Dendritic cell treated with granulocyte-macrophage colony-stimulating factor and Interleukin-4, amounts not matched to agents 40 ng/mL and 50 ng/mL, for 4 days (primary cell): ENCODE data around the gene GPAM.

Experiments
- H3K27ac Mint-ChIP-seq: one replicate; pipeline ENCODE4 v1.8.0; 2022; ENCODE audit warnings: mild to moderate bottlenecking, mixed read lengths
- H3K27me3 Mint-ChIP-seq: one replicate; pipeline ENCODE4 v1.8.0; 2022; ENCODE audit warnings: mild to moderate bottlenecking, mixed read lengths
- H3K36me3 Mint-ChIP-seq: one replicate; pipeline ENCODE4 v1.8.0; 2022; ENCODE audit warnings: low read depth, mixed read lengths
- H3K4me1 Mint-ChIP-seq: one replicate; pipeline ENCODE4 v1.8.0; 2022; ENCODE audit warnings: low read depth, mixed read lengths
- H3K4me3 Mint-ChIP-seq: one replicate; pipeline ENCODE4 v1.8.0; 2022; ENCODE audit warnings: mild to moderate bottlenecking, moderate library complexity, mixed read lengths
- H3K9me3 Mint-ChIP-seq: one replicate; pipeline ENCODE4 v1.8.0; 2022; ENCODE audit warnings: mixed read lengths
- intact Hi-C: fragments of 100-400 bp; cut with micrococcal nuclease; formaldehyde crosslinking; loops from one replicate; pipeline ENCODE4 v1.15.0; 2022

Gene GPAM

DNA sequence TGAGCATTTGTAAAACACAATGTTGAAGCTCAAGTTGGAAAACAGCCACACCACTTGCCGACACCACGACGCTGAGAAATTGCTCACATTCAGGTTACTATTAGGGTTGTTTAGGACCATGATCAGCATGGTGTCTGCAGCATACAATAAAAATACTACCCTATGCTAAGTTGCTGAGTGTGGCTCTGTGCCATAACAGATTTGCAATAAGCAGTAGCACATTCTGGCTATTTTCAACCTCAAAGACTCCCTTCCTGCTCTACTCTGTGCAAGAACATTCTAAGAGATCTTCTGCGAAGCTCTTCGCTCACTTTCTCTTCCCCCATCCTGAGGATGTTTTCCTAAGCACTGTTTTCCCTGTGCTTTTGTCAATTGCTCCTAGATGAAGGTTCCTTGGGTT lies 38.3 kb downstream of the GPAM start:
- Mint-ChIP-seq H3K27me3 (no peaks in the 10 kb centered on the region), H3K4me1 (no peaks in the 10 kb centered on the region), H3K4me3 (no peak overlapping the region), H3K27ac (no peak overlapping the region), H3K9me3 (no peaks in the 10 kb centered on the region), H3K36me3 (peaks cover 7% of the 10 kb centered on the region)
- intact Hi-C loops = no loop called here

- Mint-ChIP-seq H3K27ac (no peak overlapping the region), H3K4me3 (no peak overlapping the region), H3K4me1 (no peaks in the 10 kb centered on the region), H3K36me3 (peaks cover under 1% of the 10 kb centered on the region), H3K27me3 (peaks cover 1% of the 10 kb centered on the region), H3K9me3 (no peaks in the 10 kb centered on the region)
- intact Hi-C loops = no loop called here
Measured at GRCh38 chr10:112143420-112143819, 40.1 kb downstream of the GPAM start.

- no peaks in the 10 kb centered on the region for H3K9me3 Mint-ChIP-seq
- no peaks in the 10 kb centered on the region for H3K36me3 Mint-ChIP-seq
- H3K27me3 Mint-ChIP-seq = peaks cover 3% of the 10 kb centered on the region
- intact Hi-C loops = no loop called here
- no peak overlapping the region for H3K4me3 Mint-ChIP-seq
- H3K4me1 Mint-ChIP-seq = no peaks in the 10 kb centered on the region
- no peak overlapping the region for H3K27ac Mint-ChIP-seq
Measured at GRCh38 chr10:112141292-112141691, 42.3 kb downstream of the GPAM start.

DNA sequence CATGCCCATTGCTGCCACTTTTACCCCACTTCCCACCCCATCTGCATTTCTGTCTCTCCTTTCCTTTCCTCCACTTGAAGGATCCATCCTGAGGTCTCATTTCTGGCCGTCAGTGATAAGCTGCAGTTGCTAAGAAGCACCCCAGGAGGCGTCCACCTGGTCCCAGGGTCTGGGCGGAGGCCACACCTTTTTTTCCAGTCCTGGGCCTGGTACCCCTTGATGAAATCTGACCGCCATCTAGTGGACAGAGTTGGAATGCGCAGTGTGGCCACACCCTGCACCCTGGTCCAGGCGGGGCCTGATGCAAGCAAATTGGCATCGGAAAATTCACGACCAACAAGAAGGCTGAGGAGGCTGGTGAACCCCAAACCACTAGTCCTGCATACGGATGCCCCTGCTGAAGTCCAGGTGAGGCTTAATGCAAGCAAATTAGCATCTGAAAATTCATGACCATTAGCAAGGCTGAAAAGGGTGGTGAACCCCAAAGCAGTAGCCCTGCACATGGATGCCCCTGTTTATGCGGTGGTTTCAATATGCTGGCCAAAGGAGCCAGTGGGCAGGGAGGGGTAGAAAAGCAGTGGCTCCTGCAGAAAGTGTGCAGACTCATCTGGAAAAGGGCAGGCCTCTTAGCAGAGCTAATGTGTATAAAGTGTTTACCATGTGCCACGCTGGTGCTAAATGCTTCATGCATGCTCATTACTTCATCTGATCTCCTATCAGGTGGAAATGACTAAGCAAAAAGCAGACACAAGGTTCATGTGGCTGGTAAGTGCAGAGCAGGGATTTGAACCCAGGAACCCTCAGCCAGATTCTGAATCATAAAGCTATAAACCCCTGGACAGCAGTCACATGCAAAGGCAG lies 43.2 kb downstream of the GPAM start:
- intact Hi-C loops = no loop called here

DNA sequence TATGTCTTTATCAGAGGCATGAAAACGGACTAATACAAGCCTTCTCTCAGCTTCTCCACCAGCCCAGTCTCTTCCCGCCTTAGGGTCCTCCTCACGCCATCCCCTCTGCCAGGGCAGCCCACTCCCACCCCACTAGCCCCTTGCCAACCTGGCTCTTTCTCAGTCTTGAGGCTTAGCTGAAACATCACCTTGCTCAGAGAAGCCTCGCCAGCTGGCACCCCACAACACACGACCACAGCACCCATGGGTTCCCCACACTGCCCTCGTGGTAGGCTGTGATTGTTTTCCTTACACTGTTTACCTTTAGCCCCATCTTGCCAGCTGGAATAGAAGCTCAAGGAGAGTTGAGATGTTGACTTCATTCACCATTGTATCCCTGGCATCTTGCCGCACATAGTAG lies 44.4 kb downstream of the GPAM start:
- Mint-ChIP-seq H3K4me1 (no peaks in the 10 kb centered on the region), H3K27me3 (peaks cover 3% of the 10 kb centered on the region), H3K27ac (no peak overlapping the region), H3K4me3 (no peak overlapping the region), H3K9me3 (no peaks in the 10 kb centered on the region), H3K36me3 (no peaks in the 10 kb centered on the region)
- intact Hi-C loops = no loop called here

More for the DNA sequence above, 43.2 kb downstream of the GPAM start:
- Mint-ChIP-seq H3K27me3 (peaks cover 3% of the 10 kb centered on the region), H3K4me3 (no peak overlapping the region), H3K9me3 (no peaks in the 10 kb centered on the region), H3K36me3 (no peaks in the 10 kb centered on the region), H3K27ac (no peak overlapping the region), H3K4me1 (no peaks in the 10 kb centered on the region)

GRCh38 chr10:112137154-112137987 lies 46.2 kb downstream of the GPAM start:
- no peaks in the 10 kb centered on the region for H3K4me1 Mint-ChIP-seq
- H3K9me3 Mint-ChIP-seq = no peaks in the 10 kb centered on the region
- no peaks in the 10 kb centered on the region for H3K36me3 Mint-ChIP-seq
- no peak overlapping the region for H3K4me3 Mint-ChIP-seq
- H3K27ac Mint-ChIP-seq = no peak overlapping the region
- intact Hi-C loops = no loop called here
- peaks cover 3% of the 10 kb centered on the region for H3K27me3 Mint-ChIP-seq

GRCh38 chr10:112136486-112137153 lies 46.9 kb downstream of the GPAM start:
- Mint-ChIP-seq H3K4me3 (no peak overlapping the region), H3K27ac (no peak overlapping the region), H3K36me3 (no peaks in the 10 kb centered on the region), H3K27me3 (peaks cover 3% of the 10 kb centered on the region), H3K9me3 (no peaks in the 10 kb centered on the region), H3K4me1 (no peaks in the 10 kb centered on the region)
- intact Hi-C loops = no loop called here

DNA sequence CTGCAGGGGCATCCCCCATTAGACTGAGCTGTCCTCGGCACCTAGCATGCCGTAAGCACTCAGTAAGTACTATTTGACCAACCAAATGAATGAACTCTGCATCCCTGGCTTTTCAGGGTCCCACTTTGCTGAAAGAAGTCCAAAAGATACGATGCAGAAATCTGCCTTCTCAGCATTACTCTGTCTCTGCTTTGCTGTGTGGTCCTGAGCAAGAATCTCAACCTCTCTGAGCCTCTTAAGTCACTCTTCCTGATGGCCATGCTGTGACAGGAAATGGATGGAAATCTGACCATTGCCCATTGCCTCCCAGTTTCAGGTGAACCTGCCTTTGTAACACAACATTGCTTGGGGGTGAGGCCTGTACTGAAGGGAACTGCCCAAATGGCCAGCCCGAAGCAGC lies 48.0 kb downstream of the GPAM start:
- H3K27ac Mint-ChIP-seq = no peak overlapping the region
- H3K4me3 Mint-ChIP-seq = no peak overlapping the region
- peaks cover 3% of the 10 kb centered on the region for H3K27me3 Mint-ChIP-seq
- intact Hi-C loops = no loop called here
- no peaks in the 10 kb centered on the region for H3K36me3 Mint-ChIP-seq
- no peaks in the 10 kb centered on the region for H3K9me3 Mint-ChIP-seq
- H3K4me1 Mint-ChIP-seq = no peaks in the 10 kb centered on the region

DNA sequence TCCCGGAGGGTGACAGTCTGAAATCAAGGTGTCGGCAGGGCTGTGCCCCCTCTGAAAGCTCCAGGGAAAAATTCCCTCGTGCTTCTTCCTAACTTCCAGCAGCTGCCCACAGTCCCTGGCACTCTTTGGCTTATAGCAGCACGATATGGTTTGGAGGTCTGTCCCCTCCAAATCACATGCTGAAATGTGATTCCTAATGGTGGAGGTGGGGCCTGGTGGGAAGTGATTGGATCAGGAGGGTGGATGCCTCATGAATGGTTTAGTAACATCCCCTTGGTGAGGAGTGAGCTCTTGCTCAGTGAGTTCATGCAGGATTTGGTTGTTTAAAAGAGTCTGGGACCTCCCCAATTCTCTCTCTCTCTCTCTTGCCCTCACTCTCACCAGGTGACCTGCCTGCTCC lies 51.1 kb downstream of the GPAM start:
- no peak overlapping the region for H3K4me3 Mint-ChIP-seq
- H3K27me3 Mint-ChIP-seq = no peaks in the 10 kb centered on the region
- no peaks in the 10 kb centered on the region for H3K4me1 Mint-ChIP-seq
- no peak overlapping the region for H3K27ac Mint-ChIP-seq
- H3K36me3 Mint-ChIP-seq = no peaks in the 10 kb centered on the region
- intact Hi-C loops = no loop called here
- H3K9me3 Mint-ChIP-seq = no peaks in the 10 kb centered on the region

GRCh38 chr10:112131996-112132395 lies 51.6 kb downstream of the GPAM start:
- Mint-ChIP-seq H3K4me3 (no peak overlapping the region), H3K27me3 (no peaks in the 10 kb centered on the region), H3K36me3 (no peaks in the 10 kb centered on the region), H3K4me1 (no peaks in the 10 kb centered on the region), H3K27ac (no peak overlapping the region), H3K9me3 (no peaks in the 10 kb centered on the region)
- intact Hi-C loops = no loop called here

- Mint-ChIP-seq H3K4me1 (no peaks in the 10 kb centered on the region), H3K36me3 (no peaks in the 10 kb centered on the region), H3K27me3 (no peaks in the 10 kb centered on the region), H3K4me3 (no peak overlapping the region), H3K27ac (no peak overlapping the region), H3K9me3 (no peaks in the 10 kb centered on the region)
- intact Hi-C loops = no loop called here
Measured at GRCh38 chr10:112131346-112131745, 52.2 kb downstream of the GPAM start.

GRCh38 chr10:112126901-112127300 lies 56.7 kb downstream of the GPAM start:
- Mint-ChIP-seq H3K4me1 (no peaks in the 10 kb centered on the region), H3K4me3 (no peak overlapping the region), H3K27me3 (peaks cover 3% of the 10 kb centered on the region), H3K9me3 (no peaks in the 10 kb centered on the region), H3K36me3 (no peaks in the 10 kb centered on the region), H3K27ac (no peak overlapping the region)
- intact Hi-C loops = no loop called here

GRCh38 chr10:112126172-112126571 lies 57.4 kb downstream of the GPAM start:
- Mint-ChIP-seq H3K27me3 (peaks cover 3% of the 10 kb centered on the region), H3K4me1 (no peaks in the 10 kb centered on the region), H3K9me3 (no peaks in the 10 kb centered on the region), H3K36me3 (no peaks in the 10 kb centered on the region), H3K27ac (no peak overlapping the region), H3K4me3 (no peak overlapping the region)
- intact Hi-C loops = no loop called here

GRCh38 chr10:112124866-112125265 lies 58.7 kb downstream of the GPAM start:
- Mint-ChIP-seq H3K4me3 (no peak overlapping the region), H3K27ac (no peak overlapping the region), H3K36me3 (no peaks in the 10 kb centered on the region), H3K27me3 (peaks cover 3% of the 10 kb centered on the region), H3K9me3 (no peaks in the 10 kb centered on the region), H3K4me1 (no peaks in the 10 kb centered on the region)
- intact Hi-C loops = no loop called here
